Measurements from ENCODE around the gene ZNF85.
"Not testable (repeated sequence)": the region's sequence is repeated elsewhere in the genome, so short reads cannot be mapped to it uniquely, and the experiment has no call there.

ZNF85 gene

DNA sequence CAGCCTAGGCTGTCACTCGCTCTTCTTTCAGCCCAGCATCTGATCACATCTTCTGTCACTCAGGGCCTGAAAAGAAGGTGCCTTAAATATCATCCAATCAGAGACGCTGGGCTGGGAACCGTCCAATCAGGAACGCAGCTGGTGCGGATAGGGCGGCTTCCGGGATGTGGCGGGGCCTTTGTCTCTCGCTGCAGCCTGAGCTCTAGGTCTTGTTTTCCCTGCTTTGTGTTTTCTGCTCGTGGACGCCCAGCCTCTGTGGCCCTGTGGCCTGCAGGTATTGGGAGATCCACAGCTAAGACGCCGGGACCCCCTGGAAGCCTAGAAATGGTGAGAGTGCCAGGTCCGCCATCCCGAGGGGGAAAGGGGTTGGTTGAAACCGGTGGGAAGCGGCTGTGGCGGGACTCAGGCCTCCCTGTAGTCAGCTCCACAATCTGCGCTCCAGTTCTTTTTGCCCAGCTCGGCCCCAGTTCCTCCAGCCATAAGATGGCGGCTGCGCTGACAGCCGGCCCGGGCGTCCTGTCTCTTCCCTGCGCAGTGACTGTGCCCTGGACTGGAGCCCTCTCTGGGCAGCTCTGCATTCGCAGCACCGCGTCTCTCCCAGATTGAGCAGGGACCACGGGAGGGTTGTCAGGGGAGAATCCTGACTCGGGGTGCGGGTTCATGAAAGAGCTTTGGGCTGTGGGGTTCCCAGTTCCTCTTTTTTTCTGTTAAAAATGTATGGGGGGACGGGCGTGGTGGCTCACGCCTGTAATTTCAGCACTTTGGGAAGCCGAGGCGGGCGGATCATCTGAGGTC is at the start of gene ZNF85:
Gene ZNF85 (plus strand): TSS at position 175 of the 795 bp plus-strand sequence. CDS start 150 bp downstream, at position 325.
- in situ Hi-C loops (cut with HindIII; ENCODE audit: low sequenced_read_pairs), result no loop called here

DNA sequence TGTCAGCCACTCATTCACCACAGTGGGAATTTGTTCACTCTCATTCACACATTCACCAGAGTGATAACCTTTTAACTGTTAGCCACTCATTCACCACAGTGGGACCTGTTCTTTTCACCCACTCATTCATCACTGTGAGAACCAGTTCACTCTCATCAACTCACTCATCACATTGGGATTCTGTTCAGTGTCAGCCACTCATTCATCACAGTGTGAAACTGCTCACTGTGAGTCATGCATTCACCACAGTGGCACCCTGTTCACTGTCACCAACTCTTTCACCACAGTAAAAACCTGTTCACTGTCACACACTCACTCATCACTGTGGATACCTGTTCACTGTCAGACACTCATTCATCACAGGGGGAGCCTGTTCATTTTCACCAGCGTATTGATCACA is 43.5 kb upstream of the ZNF85 start:
- in situ Hi-C loops (cut with HindIII; ENCODE audit: low sequenced_read_pairs), result no loop called here

DNA sequence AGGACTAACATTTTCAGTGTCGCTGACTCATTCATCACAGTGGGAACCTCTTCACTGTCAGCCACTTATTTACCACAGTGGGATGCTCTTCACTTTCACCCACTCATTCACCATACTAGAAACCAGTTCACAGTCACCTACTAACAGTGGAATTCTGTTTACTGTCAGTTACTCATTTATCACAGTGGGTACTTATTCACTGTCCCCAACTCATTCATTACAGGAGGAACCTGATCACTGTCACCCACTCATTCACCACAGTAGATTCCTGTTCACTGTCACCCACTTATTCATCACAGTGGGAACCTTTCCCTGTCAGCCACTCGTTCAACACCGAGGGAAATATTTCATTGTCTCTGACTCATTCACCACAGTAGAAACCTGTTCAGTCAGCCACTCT is 10.1 kb upstream of the ZNF85 start:
- in situ Hi-C loops (cut with HindIII; ENCODE audit: low sequenced_read_pairs), result no loop called here

DNA sequence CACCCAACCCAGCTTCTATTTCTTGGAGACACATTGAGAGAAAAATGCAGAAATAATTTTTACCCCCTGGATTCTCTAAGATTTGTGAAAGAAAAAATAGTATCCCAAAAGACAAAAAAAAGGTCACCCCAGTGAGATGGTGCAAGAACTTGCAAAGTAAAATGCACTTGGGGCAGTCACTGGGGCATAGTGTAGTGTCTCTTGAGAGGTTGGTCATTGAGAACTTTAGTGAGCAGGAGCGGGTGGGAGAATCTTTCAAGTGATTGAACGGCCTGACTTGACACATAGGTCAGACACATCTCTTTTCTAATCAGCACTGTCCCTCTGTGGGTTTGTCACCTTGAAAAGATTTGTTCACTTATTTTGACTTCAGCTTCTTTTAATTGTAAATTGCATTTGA is 2.4 kb downstream of the ZNF85 start:
- in situ Hi-C loops (cut with HindIII; ENCODE audit: low sequenced_read_pairs), result no loop called here

DNA sequence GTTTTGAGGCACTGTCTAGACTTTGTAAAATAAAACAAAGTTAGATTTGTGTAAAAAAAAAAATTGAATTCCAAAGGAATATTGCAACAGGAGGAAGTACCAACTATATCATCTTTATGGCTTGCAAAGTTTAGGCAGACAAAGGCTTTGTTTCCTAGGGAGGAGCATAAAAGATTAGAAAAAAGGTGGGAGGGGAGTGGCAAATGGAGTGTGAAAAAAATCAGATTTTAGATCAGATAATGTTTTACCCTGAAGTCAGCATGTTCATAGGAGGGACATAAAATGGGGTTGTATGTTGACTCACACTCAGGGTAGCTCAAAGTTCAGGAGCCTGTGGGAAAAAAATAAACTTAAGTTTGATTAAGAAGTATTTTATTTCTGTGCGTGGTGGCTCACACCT is 3.7 kb downstream of the ZNF85 start:
- in situ Hi-C loops (cut with HindIII; ENCODE audit: low sequenced_read_pairs), result no loop called here

DNA sequence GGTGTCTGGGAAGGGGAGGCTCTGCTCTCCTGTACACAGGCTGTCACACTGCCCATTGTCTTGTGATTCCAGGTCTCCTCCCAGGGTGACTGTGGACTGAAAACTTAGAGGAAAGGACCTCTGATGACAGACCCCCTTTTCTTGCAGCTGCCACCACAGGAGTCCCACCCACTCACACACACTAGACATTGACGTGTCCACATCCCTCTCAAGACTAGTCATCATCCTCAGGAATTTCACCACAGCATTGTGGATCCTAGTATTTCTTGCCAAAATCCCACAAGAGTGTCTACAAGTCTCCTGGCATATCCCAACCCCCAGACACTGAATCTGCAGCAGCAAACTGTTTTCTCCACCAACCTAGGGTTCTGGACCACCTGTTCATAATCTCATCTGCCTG is 5.3 kb downstream of the ZNF85 start:
- in situ Hi-C loops (cut with HindIII; ENCODE audit: low sequenced_read_pairs), result no loop called here

DNA sequence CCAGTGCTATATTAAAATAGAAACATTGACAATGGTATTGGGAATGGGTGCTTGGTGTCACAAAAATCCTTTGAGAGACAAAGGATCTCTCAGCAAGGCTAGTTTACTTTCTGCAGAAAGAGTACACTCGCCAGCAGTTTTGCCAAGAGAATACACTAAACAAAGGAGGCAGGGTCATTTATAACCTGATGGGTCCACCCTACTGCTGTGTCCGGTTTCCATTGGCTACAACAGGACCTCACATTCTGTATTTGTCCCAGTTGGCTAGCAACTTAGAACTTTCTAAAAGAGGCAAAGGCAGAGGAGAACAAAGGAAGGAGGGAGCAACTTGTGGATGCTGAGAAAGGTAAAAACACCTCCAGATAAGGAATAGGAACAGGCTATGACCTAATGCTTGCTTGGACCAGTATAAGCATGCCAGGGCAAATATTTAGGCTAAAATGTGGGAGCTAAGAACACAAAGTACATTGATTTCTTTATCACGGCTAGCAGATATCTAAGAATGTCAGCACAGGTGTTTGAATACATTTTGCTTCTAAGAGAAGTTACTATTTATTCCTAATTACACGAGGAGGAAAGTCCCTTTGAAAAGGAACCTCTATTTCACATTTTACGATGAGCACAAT is 13.4 kb downstream of the ZNF85 start:
- in situ Hi-C loops (cut with HindIII; ENCODE audit: low sequenced_read_pairs), result not testable (repeated sequence)

DNA sequence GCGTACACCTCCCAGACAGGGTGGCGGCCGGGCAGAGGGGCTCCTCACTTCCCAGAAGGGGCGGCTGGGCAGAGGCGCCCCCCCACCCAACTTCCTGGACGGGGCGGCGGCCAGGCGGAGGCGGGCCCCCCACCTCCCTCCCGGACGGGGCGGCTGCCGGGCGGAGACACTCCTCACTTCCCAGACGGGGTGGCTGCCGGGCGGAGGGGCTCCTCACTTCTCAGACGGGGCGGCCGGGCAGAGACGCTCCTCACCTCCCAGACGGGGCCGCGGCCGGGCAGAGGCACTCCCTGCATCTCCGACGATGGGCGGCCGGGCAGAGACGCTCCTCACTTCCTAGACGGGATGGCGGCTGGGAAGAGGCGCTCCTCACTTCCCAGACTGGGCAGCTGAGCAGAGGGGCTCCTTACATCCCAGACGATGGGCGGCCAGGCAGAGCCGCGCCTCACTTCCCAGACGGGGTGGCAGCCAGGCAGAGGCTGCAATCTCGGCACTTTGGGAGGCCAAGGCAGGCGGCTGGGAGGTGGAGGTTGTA is 29.6 kb downstream of the ZNF85 start:
- in situ Hi-C loops (cut with HindIII; ENCODE audit: low sequenced_read_pairs), result not testable (repeated sequence)

DNA sequence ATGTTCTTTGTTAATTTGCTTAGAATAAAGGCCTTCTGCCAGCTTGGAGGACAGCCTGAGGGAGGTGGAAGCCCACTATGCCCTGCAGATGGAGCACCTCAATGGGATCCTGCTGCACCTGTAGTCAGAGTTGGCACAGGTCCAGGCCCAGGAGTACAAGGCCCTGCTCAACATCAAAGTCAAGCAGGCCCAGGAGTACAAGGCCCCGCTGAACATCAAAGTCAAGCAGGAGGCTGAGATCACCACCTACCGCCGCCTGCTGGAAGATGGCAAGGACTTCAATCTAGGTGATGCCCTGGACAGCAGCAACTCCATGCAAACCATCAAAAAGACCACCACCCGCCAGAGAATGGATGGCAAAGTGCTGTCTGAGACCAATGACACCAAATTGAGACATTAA is 41.7 kb downstream of the ZNF85 start:
- in situ Hi-C loops (cut with HindIII; ENCODE audit: low sequenced_read_pairs), result no loop called here

DNA sequence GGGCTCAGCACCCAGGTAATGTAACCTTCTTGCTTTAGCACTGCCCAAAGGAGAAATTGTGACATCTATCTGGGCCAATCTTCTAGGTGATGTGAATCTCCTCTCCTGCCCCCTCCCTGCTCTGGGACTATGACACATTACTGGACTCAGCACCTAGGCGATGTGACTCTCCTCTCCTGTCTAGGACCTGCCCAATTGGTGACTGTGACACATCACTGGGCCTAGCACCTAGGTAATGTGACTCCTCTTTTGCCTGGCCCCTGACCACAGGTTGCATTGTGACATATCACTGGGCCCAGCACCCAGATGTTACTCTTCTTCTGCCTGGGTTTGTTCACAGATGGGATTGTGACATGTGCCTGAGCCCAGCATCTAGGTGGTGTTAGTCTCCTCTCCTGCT is 45.0 kb downstream of the ZNF85 start:
- in situ Hi-C loops (cut with HindIII; ENCODE audit: low sequenced_read_pairs), result no loop called here

DNA sequence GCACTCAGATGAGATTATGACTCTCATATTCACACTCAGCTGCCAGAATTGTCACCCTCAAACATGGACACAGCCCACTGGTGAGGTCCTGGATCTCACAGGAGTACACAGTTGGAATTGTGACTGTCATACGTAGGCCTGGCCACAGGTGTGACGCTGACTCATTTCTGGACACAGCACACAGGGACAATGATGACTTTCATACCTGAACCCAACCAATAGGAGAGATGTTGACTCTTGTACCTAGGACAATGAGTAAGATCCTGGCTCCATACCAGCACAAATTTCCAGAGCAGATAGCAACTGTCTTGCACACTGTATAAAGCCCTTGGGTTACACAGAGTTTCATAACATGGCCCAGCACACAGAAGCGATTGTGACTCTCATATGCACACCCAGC is 46.4 kb downstream of the ZNF85 start:
- in situ Hi-C loops (cut with HindIII; ENCODE audit: low sequenced_read_pairs), result no loop called here

DNA sequence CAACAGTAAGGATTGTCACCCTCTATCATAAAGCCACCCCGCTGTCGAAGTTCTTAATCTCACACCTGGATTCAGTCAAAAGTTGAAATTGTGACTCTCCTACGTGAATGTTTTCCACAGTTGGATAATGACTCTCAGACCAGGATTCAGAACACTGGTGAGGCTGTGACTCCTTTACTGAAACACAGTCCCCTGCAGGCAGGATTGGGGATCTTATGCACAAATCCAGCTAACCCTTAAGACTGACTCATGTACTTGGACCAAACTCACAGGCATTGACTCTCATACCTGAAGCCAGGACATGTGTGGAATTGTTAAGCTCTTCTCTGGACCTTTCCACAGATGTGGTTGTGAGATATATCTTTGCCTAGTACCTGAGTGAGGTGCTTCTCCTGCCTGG is 46.8 kb downstream of the ZNF85 start:
- in situ Hi-C loops (cut with HindIII; ENCODE audit: low sequenced_read_pairs), result no loop called here

DNA sequence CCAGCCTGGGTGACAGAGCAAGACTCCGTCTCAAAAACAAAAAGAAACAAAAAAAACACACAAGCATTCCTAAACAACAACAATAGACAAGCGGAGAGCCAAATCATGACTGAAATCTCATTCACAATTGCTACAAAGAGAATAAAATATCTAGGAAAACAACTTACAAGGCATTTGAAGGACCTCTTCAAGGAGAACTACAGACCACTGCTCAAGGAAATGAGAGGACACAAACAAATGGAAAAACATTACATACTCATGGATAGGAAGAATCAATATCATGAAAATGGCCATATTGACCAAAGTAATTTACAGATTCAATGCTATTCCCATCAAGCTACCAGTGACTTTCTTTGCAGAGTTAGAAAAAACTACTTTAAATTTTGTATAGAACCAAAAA is 69.7 kb downstream of the ZNF85 start:
- in situ Hi-C loops (cut with HindIII; ENCODE audit: low sequenced_read_pairs), result not testable (repeated sequence)

DNA sequence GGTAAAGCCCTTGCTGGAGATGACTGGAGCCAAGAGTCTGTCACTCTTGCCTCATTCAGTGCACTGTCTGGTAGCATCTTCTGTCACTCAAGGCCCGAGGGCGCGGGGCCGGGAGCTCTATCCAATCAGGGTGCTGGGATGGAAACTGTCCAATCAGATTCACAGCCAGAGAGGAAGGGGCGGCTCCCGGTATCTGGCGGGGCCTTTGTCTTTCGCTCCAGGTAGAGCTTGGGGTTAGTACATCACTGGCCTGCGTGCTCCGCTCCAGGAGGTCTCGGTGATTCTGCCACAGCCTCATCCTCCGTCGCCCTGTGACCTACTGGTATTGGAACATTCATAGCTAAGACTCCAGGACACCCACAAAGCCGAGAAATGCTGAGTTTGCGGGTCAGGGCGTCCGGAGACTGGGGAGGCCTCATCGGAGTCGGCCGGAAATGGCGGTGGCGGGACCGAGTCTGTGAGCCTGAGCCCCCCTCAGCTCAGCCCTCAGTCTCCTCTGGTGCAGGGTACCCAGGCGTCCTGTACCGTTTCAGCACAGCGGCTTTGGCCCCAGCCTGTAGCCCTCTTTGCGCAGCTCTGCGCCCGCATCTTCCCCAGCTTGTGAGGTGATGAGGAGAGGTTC is 76.8 kb downstream of the ZNF85 start:
- in situ Hi-C loops (cut with HindIII; ENCODE audit: low sequenced_read_pairs), result no loop called here
